NCI-H510A (cell line): ENCODE data around the gene ARHGDIA.
"Not testable (repeated sequence)": the region's sequence is repeated elsewhere in the genome, so short reads cannot be mapped to it uniquely, and the experiment has no call there.

ENCODE experiments used
- DNase-seq: peaks from one replicate; lab custom pipeline; 2025; lab: John Stamatoyannopoulos, UW

The ARHGDIA gene

GRCh38 chr17:81842725-81843504 lies 28.2 kb downstream of the ARHGDIA start:
- no peak for DNase-seq

- DNase-seq: no peak
Observed at GRCh38 chr17:81842378-81842724, 28.8 kb downstream of the ARHGDIA start.

- DNase-seq: no peak
Observed at GRCh38 chr17:81841866-81842265, 29.3 kb downstream of the ARHGDIA start.

GRCh38 chr17:81840826-81841778 lies 30.0 kb downstream of the ARHGDIA start:
- DNase-seq: no peak

- not testable (repeated sequence) for DNase-seq
Observed at GRCh38 chr17:81840059-81840458, 31.1 kb downstream of the ARHGDIA start.

- no peak for DNase-seq
Observed at GRCh38 chr17:81839301-81839700, 31.8 kb downstream of the ARHGDIA start.

GRCh38 chr17:81838753-81839255 lies 32.3 kb downstream of the ARHGDIA start:
- no peak for DNase-seq

GRCh38 chr17:81837641-81838040 lies 33.5 kb downstream of the ARHGDIA start:
- no peak for DNase-seq

- DNase-seq: no peak
Observed at GRCh38 chr17:81834831-81835267, 36.3 kb downstream of the ARHGDIA start, which contains the start of gene PPP1R27. PPP1R27 (minus strand) TSS chr17:81835050; CDS start chr17:81834953, 97 bp downstream.

GRCh38 chr17:81833921-81834830 lies 37.0 kb downstream of the ARHGDIA start:
- no peak for DNase-seq

GRCh38 chr17:81833160-81833920 lies 37.8 kb downstream of the ARHGDIA start, which contains the start of gene MCRIP1:
MCRIP1 (minus strand) TSS chr17:81833291; CDS start chr17:81824506, 8,785 bp downstream.
- peak; percentile 94 for DNase-seq

- DNase-seq: no peak
Observed at GRCh38 chr17:81832608-81833159, 38.5 kb downstream of the ARHGDIA start.

GRCh38 chr17:81831957-81832607 lies 39.1 kb downstream of the ARHGDIA start:
- DNase-seq: no peak

- DNase-seq: no peak
Observed at GRCh38 chr17:81831563-81831956, 39.6 kb downstream of the ARHGDIA start.

GRCh38 chr17:81829858-81830257 lies 41.3 kb downstream of the ARHGDIA start:
- DNase-seq: no peak

- no peak for DNase-seq
Observed at GRCh38 chr17:81828656-81829055, 42.5 kb downstream of the ARHGDIA start.

GRCh38 chr17:81825841-81826466 lies 45.2 kb downstream of the ARHGDIA start:
- no peak for DNase-seq

- DNase-seq: no peak
Observed at GRCh38 chr17:81824595-81824994, 46.5 kb downstream of the ARHGDIA start.

- DNase-seq: no peak
Observed at GRCh38 chr17:81823820-81824550, 47.2 kb downstream of the ARHGDIA start.
